ENCODE measurements around the gene KANSL1. TPM values are rescaled to one million over a fixed set of nuclear protein-coding genes. Genes with fewer than 3 reads are reported as not detected.

Gene KANSL1
- total RNA-seq, 2 donors from 2014 or later, result 73.5 to 130 TPM

GRCh38 chr17:46138473-46138872, 54.8 kb downstream of the KANSL1 start:
- Mint-ChIP-seq H3K27ac (no peak overlapping the region), H3K4me3 (peak overlapping the region in 1 of 2 donors; percentile 41), H3K27me3 (ENCODE audit: low read depth) (no peaks in the 10 kb centered on the region), H3K36me3 (ENCODE audit: insufficient read depth in 2 of 2) (peaks cover 0 to 13% of the 10 kb centered on the region in 2 donors), H3K4me1 (ENCODE audit: low read depth) (peaks cover 93% of the 10 kb centered on the region), H3K9me3 (no peaks in the 10 kb centered on the region)
- no peak for DNase-seq
- ATAC-seq (replicated peaks in 1 of 2), result no peak

GRCh38 chr17:46136820-46137219, 56.4 kb downstream of the KANSL1 start:
- DNase-seq (no peak), ATAC-seq (replicated peaks in 1 of 2) (no peak)
- Mint-ChIP-seq H3K4me1 (ENCODE audit: low read depth) (peaks cover 93% of the 10 kb centered on the region), H3K36me3 (ENCODE audit: insufficient read depth in 2 of 2) (peaks cover 3 to 13% of the 10 kb centered on the region in 2 donors), H3K4me3 (peak overlapping the region; percentile 27 to 41), H3K27me3 (ENCODE audit: low read depth) (no peaks in the 10 kb centered on the region), H3K27ac (peak overlapping the region; percentile 62), H3K9me3 (no peaks in the 10 kb centered on the region)

- ATAC-seq (replicated peaks in 1 of 2) (peak; percentile 48 to 83), DNase-seq (no peak)
- H3K27me3 Mint-ChIP-seq (ENCODE audit: low read depth), result no peaks in the 10 kb centered on the region
- H3K4me3 Mint-ChIP-seq, result peak overlapping the region; percentile 9 to 21
- peaks cover 3 to 13% of the 10 kb centered on the region in 2 donors for H3K36me3 Mint-ChIP-seq (ENCODE audit: insufficient read depth in 2 of 2)
- peak overlapping the region; percentile 64 for H3K27ac Mint-ChIP-seq
- peaks cover 93% of the 10 kb centered on the region for H3K4me1 Mint-ChIP-seq (ENCODE audit: low read depth)
- no peaks in the 10 kb centered on the region for H3K9me3 Mint-ChIP-seq
Observed at GRCh38 chr17:46135879-46136563, 57.2 kb downstream of the KANSL1 start.

- ATAC-seq (replicated peaks in 1 of 2), result no peak
- Mint-ChIP-seq H3K4me3 (no peak overlapping the region), H3K9me3 (no peaks in the 10 kb centered on the region), H3K27me3 (ENCODE audit: low read depth) (no peaks in the 10 kb centered on the region), H3K36me3 (ENCODE audit: insufficient read depth in 2 of 2) (peaks cover 3 to 13% of the 10 kb centered on the region in 2 donors), H3K4me1 (ENCODE audit: low read depth) (peaks cover 93% of the 10 kb centered on the region), H3K27ac (peak overlapping the region; percentile 27)
- DNase-seq, result no peak
Observed at GRCh38 chr17:46135126-46135812, 58.0 kb downstream of the KANSL1 start.

GRCh38 chr17:46129302-46129701, 63.9 kb downstream of the KANSL1 start:
- Mint-ChIP-seq H3K27me3 (ENCODE audit: low read depth) (no peaks in the 10 kb centered on the region), H3K27ac (peak overlapping the region; percentile 21), H3K36me3 (ENCODE audit: insufficient read depth in 2 of 2) (peaks cover 3 to 9% of the 10 kb centered on the region in 2 donors), H3K4me3 (no peak overlapping the region), H3K9me3 (no peaks in the 10 kb centered on the region), H3K4me1 (ENCODE audit: low read depth) (peaks cover 93% of the 10 kb centered on the region)
- DNase-seq, result no peak
- ATAC-seq (replicated peaks in 1 of 2), result no peak

- Mint-ChIP-seq H3K4me3 (no peak overlapping the region), H3K27ac (no peak overlapping the region), H3K9me3 (no peaks in the 10 kb centered on the region), H3K4me1 (ENCODE audit: low read depth) (peaks cover 94% of the 10 kb centered on the region), H3K27me3 (ENCODE audit: low read depth) (no peaks in the 10 kb centered on the region), H3K36me3 (ENCODE audit: insufficient read depth in 2 of 2) (peaks cover 3 to 5% of the 10 kb centered on the region in 2 donors)
- DNase-seq, result no peak
- no peak for ATAC-seq (replicated peaks in 1 of 2)
Observed at GRCh38 chr17:46128453-46128852, 64.8 kb downstream of the KANSL1 start.

- Mint-ChIP-seq H3K27ac (no peak overlapping the region), H3K9me3 (no peaks in the 10 kb centered on the region), H3K4me3 (no peak overlapping the region), H3K27me3 (ENCODE audit: low read depth) (no peaks in the 10 kb centered on the region), H3K36me3 (ENCODE audit: insufficient read depth in 2 of 2) (peaks cover 0 to 5% of the 10 kb centered on the region in 2 donors), H3K4me1 (ENCODE audit: low read depth) (peaks cover 93% of the 10 kb centered on the region)
- DNase-seq (no peak), ATAC-seq (replicated peaks in 1 of 2) (no peak)
Observed at GRCh38 chr17:46127524-46127923, 65.7 kb downstream of the KANSL1 start.

- Mint-ChIP-seq H3K9me3 (no peaks in the 10 kb centered on the region), H3K36me3 (ENCODE audit: insufficient read depth in 2 of 2) (peaks cover 0 to 5% of the 10 kb centered on the region in 2 donors), H3K4me3 (no peak overlapping the region), H3K27ac (peak overlapping the region; percentile 34), H3K27me3 (ENCODE audit: low read depth) (no peaks in the 10 kb centered on the region), H3K4me1 (ENCODE audit: low read depth) (peaks cover 93% of the 10 kb centered on the region)
- DNase-seq, result no peak
- ATAC-seq (replicated peaks in 1 of 2), result no peak
Observed at GRCh38 chr17:46126840-46127239, 66.4 kb downstream of the KANSL1 start.

GRCh38 chr17:46125831-46126230, 67.4 kb downstream of the KANSL1 start:
- no peak overlapping the region for H3K27ac Mint-ChIP-seq
- H3K27me3 Mint-ChIP-seq (ENCODE audit: low read depth), result no peaks in the 10 kb centered on the region
- DNase-seq (no peak), ATAC-seq (replicated peaks in 1 of 2) (no peak)
- no peaks in the 10 kb centered on the region for H3K9me3 Mint-ChIP-seq
- H3K36me3 Mint-ChIP-seq (ENCODE audit: insufficient read depth in 2 of 2), result peaks cover 0 to 8% of the 10 kb centered on the region in 2 donors
- H3K4me1 Mint-ChIP-seq (ENCODE audit: low read depth), result peaks cover 93% of the 10 kb centered on the region
- H3K4me3 Mint-ChIP-seq, result no peak overlapping the region

GRCh38 chr17:46124695-46125592, 68.3 kb downstream of the KANSL1 start:
- Mint-ChIP-seq H3K27ac (peak overlapping the region; percentile 2), H3K36me3 (ENCODE audit: insufficient read depth in 2 of 2) (peaks cover 0 to 10% of the 10 kb centered on the region in 2 donors), H3K4me3 (no peak overlapping the region), H3K4me1 (ENCODE audit: low read depth) (peaks cover 95% of the 10 kb centered on the region), H3K27me3 (ENCODE audit: low read depth) (no peaks in the 10 kb centered on the region), H3K9me3 (no peaks in the 10 kb centered on the region)
- DNase-seq (no peak), ATAC-seq (replicated peaks in 1 of 2) (no peak)

GRCh38 chr17:46123607-46124006, 69.6 kb downstream of the KANSL1 start:
- ATAC-seq (replicated peaks in 1 of 2), result no peak
- no peak overlapping the region for H3K27ac Mint-ChIP-seq
- no peaks in the 10 kb centered on the region for H3K27me3 Mint-ChIP-seq (ENCODE audit: low read depth)
- H3K4me3 Mint-ChIP-seq, result no peak overlapping the region
- peaks cover 0 to 3% of the 10 kb centered on the region in 2 donors for H3K9me3 Mint-ChIP-seq
- H3K4me1 Mint-ChIP-seq (ENCODE audit: low read depth), result peaks cover 93% of the 10 kb centered on the region
- no peak for DNase-seq
- peaks cover 0 to 15% of the 10 kb centered on the region in 2 donors for H3K36me3 Mint-ChIP-seq (ENCODE audit: insufficient read depth in 2 of 2)

- Mint-ChIP-seq H3K27ac (peak overlapping the region; percentile 88), H3K27me3 (ENCODE audit: low read depth) (no peaks in the 10 kb centered on the region), H3K36me3 (ENCODE audit: insufficient read depth in 2 of 2) (peaks cover 0 to 10% of the 10 kb centered on the region in 2 donors), H3K4me3 (peak overlapping the region; percentile 59 to 61), H3K4me1 (ENCODE audit: low read depth) (peaks cover 87% of the 10 kb centered on the region), H3K9me3 (peaks cover 0 to 3% of the 10 kb centered on the region in 2 donors)
- no peak for DNase-seq
- ATAC-seq (replicated peaks in 1 of 2), result peak in 1 of 2 donors; percentile 54
Observed at GRCh38 chr17:46122486-46122871, 70.8 kb downstream of the KANSL1 start.
